Gastroesophageal sphincter (tissue), 3 donors: ENCODE results near the gene ZNF506.
"Not testable (repeated sequence)": the region's sequence is repeated elsewhere in the genome, so short reads cannot be mapped to it uniquely, and the experiment has no call there.

Experiments used
- EP300 ChIP-seq: sonication (generic); formaldehyde crosslinking; IDR thresholded peaks from one replicate; pipeline ENCODE4 v1.6.1; 2017; ENCODE audit warnings: antibody characterized with exemption, mild to moderate bottlenecking
- POLR2A ChIP-seq, 2 donors: fragments of 450-650 bp; IDR thresholded peaks; one replicate each; pipeline ENCODE4 v1.6.1; 2017; ENCODE audit warnings: antibody characterized with exemption in 2 of 2, mild to moderate bottlenecking in 2 of 2, moderate library complexity in 1 of 2
- TF ChIP-seq, protein P1 (sequence below), 4 experiments: fragments of 200-600 bp in 2 of 4; fragments of 450-650 bp in 2 of 4; sonication (generic) in 1 of 4; IDR thresholded peaks; one replicate each; pipeline ENCODE4 v1.5.1; 2017 to 2019; ENCODE audit warnings: antibody characterized with exemption in 4 of 4, mild to moderate bottlenecking in 2 of 4, moderate library complexity in 2 of 4

DNA sequence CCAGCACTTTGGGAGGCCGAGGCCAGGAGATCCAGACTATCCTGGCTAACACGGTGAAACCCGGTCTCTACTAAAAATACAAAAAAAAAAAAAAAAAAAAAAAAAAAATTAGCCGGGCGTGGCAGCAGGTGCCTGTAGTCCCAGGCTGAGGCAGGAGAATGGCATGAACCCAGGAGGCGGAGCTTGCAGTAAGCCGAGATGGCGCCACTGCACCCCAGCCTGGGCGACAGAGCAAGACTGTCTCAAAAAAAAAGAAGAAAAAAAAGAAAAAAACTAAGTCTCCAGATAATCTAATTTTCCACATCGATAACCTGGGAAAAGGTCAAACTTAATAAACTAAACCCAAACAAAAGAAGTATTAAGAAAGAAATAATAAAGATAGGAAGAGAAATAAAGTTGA lies 49.6 kb downstream of the ZNF506 start:
- TF ChIP-seq, protein P1, sequence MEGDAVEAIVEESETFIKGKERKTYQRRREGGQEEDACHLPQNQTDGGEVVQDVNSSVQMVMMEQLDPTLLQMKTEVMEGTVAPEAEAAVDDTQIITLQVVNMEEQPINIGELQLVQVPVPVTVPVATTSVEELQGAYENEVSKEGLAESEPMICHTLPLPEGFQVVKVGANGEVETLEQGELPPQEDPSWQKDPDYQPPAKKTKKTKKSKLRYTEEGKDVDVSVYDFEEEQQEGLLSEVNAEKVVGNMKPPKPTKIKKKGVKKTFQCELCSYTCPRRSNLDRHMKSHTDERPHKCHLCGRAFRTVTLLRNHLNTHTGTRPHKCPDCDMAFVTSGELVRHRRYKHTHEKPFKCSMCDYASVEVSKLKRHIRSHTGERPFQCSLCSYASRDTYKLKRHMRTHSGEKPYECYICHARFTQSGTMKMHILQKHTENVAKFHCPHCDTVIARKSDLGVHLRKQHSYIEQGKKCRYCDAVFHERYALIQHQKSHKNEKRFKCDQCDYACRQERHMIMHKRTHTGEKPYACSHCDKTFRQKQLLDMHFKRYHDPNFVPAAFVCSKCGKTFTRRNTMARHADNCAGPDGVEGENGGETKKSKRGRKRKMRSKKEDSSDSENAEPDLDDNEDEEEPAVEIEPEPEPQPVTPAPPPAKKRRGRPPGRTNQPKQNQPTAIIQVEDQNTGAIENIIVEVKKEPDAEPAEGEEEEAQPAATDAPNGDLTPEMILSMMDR (IDR thresholded peaks at IDR 0.05) = not testable (repeated sequence)
- not testable (repeated sequence) for TF ChIP-seq POLR2A (IDR thresholded peaks at IDR 0.05); EP300
